K562 (cell line): Measurements from ENCODE around the gene RNF212B. TPM values are rescaled to one million over a fixed set of nuclear protein-coding genes. Genes with fewer than 3 reads are reported as not detected.

ENCODE experiments used
- CHAMP1 ChIP-seq: fragments of 450-650 bp; IDR thresholded peaks from 2 replicates; pipeline ENCODE4 v1.6.1; 2016; ENCODE audit warnings: mild to moderate bottlenecking
- GABPB1 ChIP-seq: sonication (generic); formaldehyde crosslinking; IDR thresholded peaks from 2 replicates; pipeline ENCODE4 v1.8.0; 2022; ENCODE audit warnings: mild to moderate bottlenecking, missing genetic modification reagents
- JUN ChIP-seq, 2 experiments: sonication (generic) in 1 of 2; formaldehyde crosslinking in 1 of 2; IDR thresholded peaks; 2 replicates each; pipeline versions ENCODE4 v1.6.1 to v1.8.0; 2012 to 2022; ENCODE audit warnings: borderline replicate concordance in 2 of 2, mild to moderate bottlenecking in 2 of 2, improper control_type of control experiment in 1 of 2, low read depth in 1 of 2, low read length in 1 of 2, missing genetic modification reagents in 1 of 2
- NELFE ChIP-seq: IDR thresholded peaks from 2 replicates; pipeline ENCODE4 v1.6.1; 2011; ENCODE audit warnings: mild to moderate bottlenecking; ENCODE audit not compliant: insufficient read depth, insufficient read length
- PHF21A ChIP-seq: fragments of 450-650 bp; IDR thresholded peaks from 2 replicates; pipeline ENCODE4 v1.6.1; 2017; ENCODE audit warnings: low read depth, borderline replicate concordance
- REST ChIP-seq, 2 experiments: fragments of 450-650 bp; formaldehyde crosslinking in 1 of 2; IDR thresholded peaks; 2 replicates each; pipeline versions ENCODE4 v1.4.0 to v1.6.1; 2014 to 2020; ENCODE audit warnings: mild to moderate bottlenecking in 2 of 2, borderline replicate concordance in 1 of 2, low read depth in 1 of 2
- TBL1XR1 ChIP-seq, 2 experiments: IDR thresholded peaks; 2 replicates each; pipeline ENCODE4 v1.6.1; 2012; ENCODE audit warnings: improper control_type of control experiment in 2 of 2, low read length in 2 of 2, mild to moderate bottlenecking in 1 of 2
- TEAD4 ChIP-seq, 2 experiments: sonication (generic) in 1 of 2; formaldehyde crosslinking in 1 of 2; IDR thresholded peaks; 2 replicates each; pipeline versions ENCODE4 v1.6.1 to v1.8.0; 2012 to 2022; ENCODE audit warnings: borderline replicate concordance in 1 of 2, inconsistent platforms in 1 of 2, low read length in 1 of 2, mild to moderate bottlenecking in 1 of 2, missing genetic modification reagents in 1 of 2
- ZNF766 ChIP-seq: fragments of 200-800 bp; sonication (Bioruptor generic); conservative IDR thresholded peaks from 2 replicates; pipeline ENCODE4 v1.6.1; 2016; ENCODE audit warnings: missing genetic modification characterization, missing compliant biosample characterization
- polyA plus RNA-seq, 8 experiments: library from polyadenylated mRNA; depleted of rRNA in 4 of 8; stranded (reverse) in 5 of 8; unstranded in 3 of 8; fragments of >200 nt; fragmentation: Nextera tagmentation in 2 of 8; fragmentation: Illumina TruSeq in 1 of 8; extraction: Ambion mirVana in 2 of 8; extraction: Trizol in 1 of 8; gene quantifications; 2 replicates each; pipeline versions ENCODE4 v1.2.1 to v1.2.3, GENCODE V29; 2011 to 2014; ENCODE audit warnings: inconsistent platforms in 1 of 8, missing spikeins in 1 of 8
- total RNA-seq, 7 experiments: library from RNA; depleted of rRNA in 6 of 7; stranded (reverse); fragments of >200 nt in 6 of 7; fragmentation: Illumina TruSeq in 2 of 7; extraction: Trizol in 2 of 7; gene quantifications; 2 replicates each; pipeline versions ENCODE4 v1.2.1 to v1.2.3, GENCODE V29; 2011 to 2021; ENCODE audit warnings: low replicate concordance in 1 of 7

Gene RNF212B
- total and polyA plus RNA-seq, 9 of the 15 experiments (the other 6 are each of a cell fraction or from before 2014, with no cell fraction given), result 0.15 to 0.43 (median 0.27) TPM; not detected in 3

- peak; percentile 66 for TF ChIP-seq REST (IDR thresholded peaks at IDR 0.05; ENCODE audit: borderline replicate concordance)
- TF ChIP-seq REST (CRISPR knock-in tag; IDR thresholded peaks at IDR 0.05; ENCODE audit: low read depth), result peak; percentile 78; the same call in 1 of the 2 replicates
- TF ChIP-seq PHF21A, result peak; percentile 5; the same call in 1 of the 2 replicates
- peak; percentile 89 for TF ChIP-seq GABPB1 (CRISPR knock-in tag)
- TF ChIP-seq CHAMP1, result peak; percentile 74
- TF ChIP-seq NELFE, result no peak
- TF ChIP-seq TEAD4 (IDR thresholded peaks at IDR 0.05; ENCODE audit: low read length), result peak; percentile 30; the same call in 1 of the 2 replicates
- TF ChIP-seq TEAD4 (CRISPR knock-in tag; IDR thresholded peaks at IDR 0.05; ENCODE audit: borderline replicate concordance), result no peak
- TF ChIP-seq ZNF766 (CRISPR knock-in tag), result peak; percentile 74
- 0 out of 4 replicates have a peak, but pooled peaks of 1 of the 2 experiments have one; percentile 28 for TF ChIP-seq TBL1XR1 (IDR thresholded peaks at IDR 0.05; ENCODE audit: low read length in 2 of 2)
- no peak for TF ChIP-seq JUN (IDR thresholded peaks at IDR 0.05; ENCODE audit: borderline replicate concordance, low read depth, low read length)
- no peak; the same call in 1 of the 2 replicates for TF ChIP-seq JUN (CRISPR knock-in tag; IDR thresholded peaks at IDR 0.05; ENCODE audit: borderline replicate concordance)
These were observed 83.1 kb downstream of the RNF212B start, which contains the start of gene PABPN1 (continued) for GRCh38 chr14:23320584-23321571.
